Astrocyte of the hippocampus (primary cell): ENCODE measurements around the gene SLC25A25.
A peak's percentile ranks its signal among the peaks of the same experiment; 100 is the strongest.
"Not testable (repeated sequence)": the region's sequence is repeated elsewhere in the genome, so short reads cannot be mapped to it uniquely, and the experiment has no call there.

Source experiments
- DNase-seq: peaks from one replicate; pipeline ENCODE4 v3.0.0; 2011; ENCODE audit warnings: low read depth, low spot score

The SLC25A25 gene

GRCh38 chr9:128067645-128068385 is at the start of gene SLC25A25:
Gene SLC25A25, plus strand, starts transcription at chr9:128068232. Its CDS starts 88 bp downstream, at chr9:128068320.
- peak; percentile 100 for DNase-seq

DNA sequence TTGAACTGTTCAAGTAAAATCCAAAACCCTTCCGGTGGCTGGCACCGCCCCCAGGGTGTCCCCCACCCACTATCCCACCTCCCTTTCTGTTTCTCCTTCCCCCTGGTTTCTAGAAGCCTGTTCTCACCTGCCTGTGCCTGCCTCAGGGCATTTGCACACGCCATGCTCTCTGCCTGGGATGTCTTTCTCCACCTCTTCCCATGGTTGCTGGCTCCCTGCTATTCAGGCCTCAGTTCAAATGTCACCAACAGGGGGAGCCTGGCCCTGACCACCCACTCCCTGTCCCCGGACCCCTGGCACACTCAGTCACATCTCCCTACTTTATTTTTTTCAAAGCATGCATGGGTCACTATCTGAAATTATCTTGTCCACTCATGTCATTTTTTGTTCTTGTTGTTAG is 47.3 kb upstream of the SLC25A25 start:
- DNase-seq: no peak

DNA sequence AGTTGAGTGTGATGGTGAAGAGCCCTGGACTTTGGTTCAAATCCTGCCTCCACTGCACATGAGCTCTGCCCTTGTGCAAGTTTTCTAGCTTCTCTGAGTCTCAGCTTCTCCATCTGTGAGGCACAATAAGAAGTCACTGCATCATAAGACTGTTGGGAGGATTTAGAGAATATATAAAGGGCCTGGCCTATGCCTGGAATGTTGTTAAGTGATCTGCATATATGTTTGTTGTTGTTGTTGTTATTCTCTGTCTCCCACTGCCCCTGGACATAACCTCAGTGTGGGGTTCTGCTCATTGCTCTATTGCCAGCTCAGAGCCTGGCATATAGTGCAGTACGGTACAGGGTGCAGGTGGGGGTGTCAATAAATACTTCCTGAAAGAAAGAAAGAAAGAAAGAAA is 46.9 kb upstream of the SLC25A25 start:
- DNase-seq: no peak

- DNase-seq: no peak
Observed at GRCh38 chr9:128022886-128023285, 45.1 kb upstream of the SLC25A25 start.

DNA sequence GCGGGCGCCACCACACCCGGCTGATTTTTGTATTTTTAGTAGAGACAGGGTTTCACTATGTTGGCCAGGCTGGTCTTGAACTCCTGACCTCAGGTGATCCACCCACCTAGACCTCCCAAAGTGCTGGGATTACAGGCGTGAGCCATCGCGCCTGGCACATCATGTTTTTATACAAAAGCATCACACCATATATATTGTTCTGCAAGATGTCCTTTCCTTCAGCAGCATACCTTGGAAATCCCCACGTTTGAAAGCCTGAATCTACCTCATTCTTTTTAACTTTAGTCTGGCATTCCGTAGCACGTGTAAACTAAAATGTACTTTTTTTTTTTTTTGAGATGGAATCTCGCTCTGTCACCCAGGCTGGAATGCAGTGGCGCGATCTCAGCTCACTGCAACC is 44.4 kb upstream of the SLC25A25 start:
- not testable (repeated sequence) for DNase-seq

- no peak for DNase-seq
Observed at GRCh38 chr9:128024761-128025308, 43.2 kb upstream of the SLC25A25 start.

DNA sequence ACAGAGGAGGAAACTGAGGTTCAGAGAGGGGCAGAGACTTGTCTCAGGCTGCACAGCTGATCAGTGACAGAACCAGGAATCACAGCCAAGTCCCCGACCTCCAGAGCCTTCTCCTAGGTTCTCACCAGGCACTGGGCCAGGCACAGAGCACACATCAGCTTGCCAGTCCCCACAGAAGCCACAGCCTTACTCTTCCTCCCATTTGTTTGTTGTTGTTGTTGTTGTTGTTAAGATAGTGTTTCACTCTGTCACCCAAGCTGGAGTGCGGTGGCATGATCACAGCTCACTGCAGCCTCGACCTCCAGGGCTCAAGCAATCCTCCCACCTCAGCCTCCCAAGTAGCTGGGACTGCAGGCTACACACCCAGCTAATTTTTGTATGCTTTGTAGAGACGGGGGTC is 42.3 kb upstream of the SLC25A25 start:
- no peak for DNase-seq

- DNase-seq: no peak
Observed at GRCh38 chr9:128026255-128026772, 41.7 kb upstream of the SLC25A25 start.

GRCh38 chr9:128026773-128027541 is 41.1 kb upstream of the SLC25A25 start:
- no peak for DNase-seq

- DNase-seq: no peak
Observed at GRCh38 chr9:128027705-128028104, 40.3 kb upstream of the SLC25A25 start.

DNA sequence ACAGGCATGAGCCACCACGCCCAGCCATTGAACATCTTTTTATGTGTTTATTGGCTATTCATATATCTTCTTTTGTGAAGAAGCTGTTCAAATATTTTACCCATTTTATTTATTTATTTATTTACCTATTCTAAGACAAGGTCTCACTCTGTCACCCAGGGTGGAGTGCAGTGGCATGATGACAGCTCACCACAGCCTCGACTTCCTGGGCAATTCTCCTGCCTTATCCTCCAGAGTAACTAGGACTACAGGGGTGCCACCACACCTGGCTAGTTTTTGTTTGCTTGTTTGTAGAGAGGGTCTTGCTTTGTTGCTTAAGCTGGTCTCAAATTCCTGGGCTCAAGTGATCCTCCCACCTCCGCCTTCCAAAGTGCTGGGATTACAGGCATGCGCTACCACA is 34.4 kb upstream of the SLC25A25 start:
- no peak for DNase-seq

DNA sequence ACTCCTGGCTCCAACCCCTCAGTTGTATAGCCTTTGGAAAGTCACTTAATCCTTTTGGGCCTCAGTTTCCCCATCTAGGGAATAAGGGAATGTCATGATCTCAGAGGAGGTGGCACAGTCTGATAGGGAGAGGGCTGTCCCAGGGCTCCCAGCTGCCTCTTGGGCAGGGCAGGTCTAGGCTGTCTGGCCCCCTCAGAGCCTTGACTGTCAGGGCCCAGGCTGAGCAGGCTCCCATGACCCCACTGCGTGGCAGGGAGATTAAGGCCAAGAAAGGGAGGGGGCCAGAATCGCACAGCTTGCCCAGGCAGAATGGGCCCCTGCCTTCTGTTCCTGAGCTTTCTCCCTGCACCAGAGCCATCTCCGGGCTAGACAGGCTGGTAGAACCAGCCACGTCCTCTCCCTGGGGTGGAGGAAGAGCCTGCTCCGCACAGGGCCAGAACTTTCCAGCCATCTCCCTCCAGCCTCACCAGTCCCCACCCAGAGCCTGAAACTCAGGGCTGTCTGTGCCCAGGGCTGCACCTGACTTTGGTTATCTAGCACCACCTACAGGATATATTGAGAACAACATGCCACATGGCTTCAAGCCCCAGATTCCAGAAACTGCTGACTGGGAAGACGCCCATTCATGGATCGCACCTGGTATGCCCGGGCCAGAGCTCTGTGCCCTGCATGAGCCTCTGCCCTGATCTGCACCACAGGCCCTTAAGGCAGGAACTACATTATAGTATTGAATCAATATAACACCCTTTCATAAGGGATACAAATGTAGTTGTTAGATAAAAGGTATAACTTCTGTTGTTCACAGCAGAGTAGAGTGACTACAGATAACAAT is 33.0 kb upstream of the SLC25A25 start:
- peak; percentile 86 for DNase-seq

- DNase-seq: not testable (repeated sequence)
Observed at GRCh38 chr9:128036522-128036921, 31.5 kb upstream of the SLC25A25 start.

DNA sequence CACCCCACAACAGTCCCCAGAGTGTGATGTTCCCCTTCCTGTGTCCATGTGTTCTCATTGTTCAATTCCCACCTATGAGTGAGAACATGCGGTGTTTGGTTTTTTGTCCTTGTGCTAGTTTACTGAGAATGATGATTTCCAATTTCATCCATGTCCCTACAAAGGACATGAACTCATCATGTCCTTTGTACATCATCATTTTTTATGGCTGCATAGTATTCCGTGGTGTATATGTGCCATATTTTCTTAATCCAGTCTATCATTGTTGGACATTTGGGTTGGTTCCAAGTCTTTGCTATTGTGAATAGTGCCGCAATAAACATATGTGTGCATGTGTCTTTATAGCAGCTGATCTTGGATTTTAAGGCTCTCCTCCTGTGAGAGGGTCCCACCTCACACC is 27.2 kb upstream of the SLC25A25 start:
- not testable (repeated sequence) for DNase-seq

DNA sequence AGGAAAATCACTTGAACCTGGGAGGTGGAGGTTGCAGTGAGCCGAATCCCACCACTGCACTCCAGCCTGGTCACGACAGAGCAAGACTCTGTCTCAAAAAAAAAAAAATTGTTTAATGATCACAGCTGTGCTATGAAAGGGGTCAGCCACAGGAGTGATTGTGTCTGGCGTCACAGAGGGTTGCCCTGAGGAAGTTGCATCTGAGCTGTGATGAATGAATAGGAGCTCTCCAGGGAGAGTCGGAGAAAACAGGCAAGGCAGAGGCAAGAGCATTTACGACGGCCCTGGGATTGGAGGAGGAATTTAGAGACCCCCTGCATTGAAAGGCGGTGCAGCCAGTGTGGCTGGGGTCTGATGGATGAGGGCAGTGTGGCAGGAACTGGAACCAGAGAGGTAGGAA is 26.0 kb upstream of the SLC25A25 start:
- no peak for DNase-seq

DNA sequence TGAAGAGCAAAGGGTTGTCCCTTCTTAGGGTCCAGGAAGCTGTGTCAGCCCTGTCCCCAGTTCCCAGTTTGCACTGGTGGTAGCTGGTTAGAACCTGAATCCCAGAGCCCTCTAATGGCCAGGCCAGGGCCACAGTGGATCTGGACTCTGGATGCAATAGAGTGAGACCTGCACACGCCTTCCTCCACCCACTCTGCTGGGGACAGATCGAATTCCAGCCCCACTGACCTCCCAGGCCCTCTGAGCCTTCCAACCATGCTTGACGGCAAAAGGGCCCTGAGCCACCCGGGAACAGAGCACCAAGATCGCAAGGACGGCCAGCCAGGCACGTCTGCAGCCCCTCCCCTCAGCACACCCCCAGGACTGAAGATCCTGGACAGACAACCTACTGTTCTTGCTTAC is 24.6 kb upstream of the SLC25A25 start:
- no peak for DNase-seq

GRCh38 chr9:128045409-128045808 is 22.6 kb upstream of the SLC25A25 start:
- DNase-seq: not testable (repeated sequence)

DNA sequence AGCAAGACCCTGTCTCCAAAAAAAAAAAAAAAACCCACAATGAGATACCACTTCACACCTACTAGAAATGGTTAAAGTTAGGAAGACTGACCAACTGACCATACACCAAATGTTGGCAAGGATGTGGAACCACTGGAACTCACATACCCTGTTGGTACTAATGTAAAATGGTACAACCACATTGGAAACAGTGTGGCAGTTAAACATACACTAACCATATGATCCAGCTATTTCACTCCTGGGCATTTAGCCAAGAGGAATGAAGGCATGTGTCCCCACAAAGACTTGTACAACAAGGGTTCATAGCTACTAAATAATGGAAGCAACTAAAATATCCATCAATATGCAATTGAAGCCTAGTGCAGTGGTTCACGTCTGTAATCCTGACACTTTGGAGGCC is 22.2 kb upstream of the SLC25A25 start:
- no peak for DNase-seq

- DNase-seq: no peak
Observed at GRCh38 chr9:128047231-128047630, 20.8 kb upstream of the SLC25A25 start.

GRCh38 chr9:128048663-128049062 is 19.4 kb upstream of the SLC25A25 start:
- DNase-seq: no peak

- DNase-seq: no peak
Observed at GRCh38 chr9:128049843-128050242, 18.2 kb upstream of the SLC25A25 start.
